Sciatic nerve (tissue), 2 donors: ENCODE results near the gene CADM1. TPM values are rescaled to one million over a fixed set of nuclear protein-coding genes. Genes with fewer than 3 reads are reported as not detected.

Experiments
- ATAC-seq: fragments of 200-7000 bp; cut with Tn5 transposase; one replicate; pipeline ENCODE4 v1.9.1; 2020; ENCODE audit warnings: mild to moderate bottlenecking, moderate library complexity
- DNase-seq: peaks from one replicate; pipeline ENCODE4 v3.0.0-alpha.2; 2020; ENCODE audit warnings: low spot score
- intact Hi-C: fragments of 100-400 bp; cut with DNase I; formaldehyde crosslinking; loops from one replicate; pipeline ENCODE4 v1.14.2; 2022
- total RNA-seq: library from RNA; stranded (reverse); fragmentation: NEBNext Ultra II Directional; extraction: Animal tissue kit (Norgen Biotek cat#: 25700); gene quantifications from one replicate; pipeline ENCODE4 v1.2.1, GENCODE V29; 2021
- donor health status: DM: no; HTN: no; CAD: no.
- donor health status: DM: no; HTN: no; CAD: no.

Gene CADM1
- total RNA-seq, 1 donor from 2014 or later: 58.7 TPM

DNA sequence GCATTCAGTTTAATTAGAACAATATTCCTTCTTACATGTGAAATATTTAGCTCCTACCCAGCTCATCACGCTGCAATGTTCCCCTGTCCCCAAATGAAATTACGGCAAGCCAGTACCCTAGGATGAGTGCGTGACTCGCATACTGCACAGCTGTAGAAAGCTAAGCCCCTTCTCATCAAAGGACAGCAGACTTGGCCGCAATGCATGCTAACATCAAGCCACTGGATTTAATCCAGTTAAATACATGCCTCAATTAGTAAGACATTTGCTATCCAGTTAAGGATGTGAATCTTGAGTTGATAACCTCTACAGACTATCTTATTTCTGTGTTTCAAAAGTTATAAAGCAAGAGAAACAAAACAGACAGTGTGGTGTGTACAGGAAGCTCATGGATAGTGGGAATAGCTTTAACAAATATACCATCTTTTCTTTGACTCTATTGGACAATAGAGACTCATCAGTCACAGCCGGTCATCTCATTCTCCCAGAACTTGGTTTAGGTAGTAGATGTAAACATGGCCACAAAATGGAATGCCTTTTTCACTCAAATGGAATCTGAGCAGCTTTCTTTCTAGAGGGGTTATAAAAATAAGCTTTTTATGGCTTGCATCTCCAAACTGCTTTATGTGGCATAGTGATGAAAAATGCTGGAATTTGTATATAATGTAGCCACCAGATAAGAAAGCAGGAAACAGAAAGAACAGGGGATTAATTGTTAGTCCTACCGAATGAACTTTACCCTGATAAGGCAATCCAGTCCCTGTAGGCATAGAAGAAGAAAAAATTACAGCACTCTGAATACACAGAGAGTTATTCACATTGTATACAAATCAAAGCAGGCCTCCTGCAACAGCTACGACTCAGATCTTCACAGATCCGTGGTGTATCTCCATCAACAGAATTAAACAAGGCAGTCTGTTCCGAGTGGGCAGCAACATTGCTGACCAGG is 224.1 kb downstream of the CADM1 start:
- DNase-seq: no peak
- ATAC-seq: no peak
- intact Hi-C loops: loop anchor here (5.0 kb wide), 1 partner anchor 1448 kb away; no protein-coding TSS in a partner anchor

DNA sequence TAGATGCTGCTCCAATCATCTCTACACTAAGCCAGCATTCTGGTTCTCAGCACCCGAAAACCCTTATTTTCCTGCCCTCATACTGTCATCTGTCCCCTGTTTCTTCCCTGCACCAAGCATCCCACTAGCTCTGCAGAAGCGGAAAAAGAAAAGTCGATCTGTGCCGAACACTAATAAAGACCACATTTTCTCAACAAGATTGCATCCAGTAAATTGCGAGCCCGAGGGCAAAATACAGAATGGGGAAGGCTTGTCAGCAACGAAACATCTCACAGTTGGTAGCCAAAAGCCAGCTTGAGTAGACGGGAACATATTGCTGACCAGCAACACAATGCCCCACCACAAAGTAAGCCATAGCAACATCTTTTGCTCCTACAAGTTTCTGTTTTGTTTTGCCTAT is 227.4 kb downstream of the CADM1 start:
- ATAC-seq (no peak), DNase-seq (no peak)
- intact Hi-C loops: no loop called here

GRCh38 chr11:115276191-115276590 is 228.0 kb downstream of the CADM1 start:
- intact Hi-C loops: no loop called here
- no peak for DNase-seq
- no peak for ATAC-seq

- no peak for DNase-seq
- ATAC-seq: no peak
- intact Hi-C loops: no loop called here
Measured at GRCh38 chr11:115275045-115275444, 229.2 kb downstream of the CADM1 start.

DNA sequence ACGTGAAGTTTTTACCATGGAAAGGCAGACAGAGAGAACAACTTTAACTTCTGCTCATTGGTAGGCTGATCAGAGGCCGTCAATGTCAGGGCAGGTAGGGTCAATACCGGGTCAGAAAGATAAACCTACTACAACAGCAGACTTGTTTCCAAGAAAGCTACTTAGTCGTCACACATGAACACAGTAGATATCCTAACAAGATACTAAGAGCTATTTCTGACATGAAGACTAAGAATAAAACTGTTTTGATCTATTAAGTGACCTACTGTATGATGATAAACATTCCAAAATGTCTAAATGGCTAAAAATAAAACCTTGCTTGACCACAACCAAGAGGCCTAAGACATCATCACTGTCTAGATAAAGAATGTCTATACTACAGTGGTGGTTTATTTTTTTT is 231.3 kb downstream of the CADM1 start:
- intact Hi-C loops: no loop called here
- no peak for DNase-seq
- ATAC-seq: no peak

DNA sequence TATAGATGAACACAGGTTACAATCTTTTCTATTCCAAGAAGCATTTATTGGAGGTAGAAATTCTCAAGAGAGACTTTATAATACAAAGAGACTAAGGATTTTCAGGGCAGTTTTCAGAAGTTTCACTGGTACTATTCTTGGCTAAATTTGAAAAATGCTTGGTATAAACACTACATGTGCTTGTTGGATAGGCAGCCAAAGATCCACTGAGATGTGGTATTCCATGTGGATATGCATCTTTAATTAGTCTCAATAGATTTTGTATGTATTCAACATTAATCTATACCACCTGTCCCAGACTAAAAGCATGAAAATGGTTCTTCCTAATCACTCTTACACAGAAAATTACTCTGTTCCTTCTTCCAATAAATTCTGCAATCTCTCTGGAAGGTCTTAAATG is 232.6 kb downstream of the CADM1 start:
- intact Hi-C loops: no loop called here
- DNase-seq (no peak), ATAC-seq (no peak)

GRCh38 chr11:115269191-115269950 is 234.8 kb downstream of the CADM1 start:
- DNase-seq (no peak), ATAC-seq (no peak)
- intact Hi-C loops: no loop called here

DNA sequence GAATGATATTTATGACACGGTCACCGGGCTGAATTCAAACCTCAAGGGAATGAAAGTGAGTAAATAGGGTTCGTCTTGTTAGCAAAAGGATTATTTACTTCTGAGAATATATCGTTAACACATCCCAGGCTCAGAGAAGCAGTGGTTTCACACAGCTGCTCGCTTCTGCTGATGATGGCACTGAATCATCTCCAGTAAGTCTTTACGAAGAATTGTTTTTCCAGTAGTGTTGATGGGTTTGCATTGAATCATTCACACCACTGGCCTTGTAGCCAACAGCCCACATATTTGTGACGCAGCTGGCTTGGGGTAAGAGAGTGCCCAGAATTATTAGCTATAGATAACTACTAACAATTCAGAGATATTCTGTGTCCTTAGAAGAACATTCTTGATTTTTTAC is 236.3 kb downstream of the CADM1 start:
- ATAC-seq (no peak), DNase-seq (no peak)
- intact Hi-C loops: no loop called here

DNA sequence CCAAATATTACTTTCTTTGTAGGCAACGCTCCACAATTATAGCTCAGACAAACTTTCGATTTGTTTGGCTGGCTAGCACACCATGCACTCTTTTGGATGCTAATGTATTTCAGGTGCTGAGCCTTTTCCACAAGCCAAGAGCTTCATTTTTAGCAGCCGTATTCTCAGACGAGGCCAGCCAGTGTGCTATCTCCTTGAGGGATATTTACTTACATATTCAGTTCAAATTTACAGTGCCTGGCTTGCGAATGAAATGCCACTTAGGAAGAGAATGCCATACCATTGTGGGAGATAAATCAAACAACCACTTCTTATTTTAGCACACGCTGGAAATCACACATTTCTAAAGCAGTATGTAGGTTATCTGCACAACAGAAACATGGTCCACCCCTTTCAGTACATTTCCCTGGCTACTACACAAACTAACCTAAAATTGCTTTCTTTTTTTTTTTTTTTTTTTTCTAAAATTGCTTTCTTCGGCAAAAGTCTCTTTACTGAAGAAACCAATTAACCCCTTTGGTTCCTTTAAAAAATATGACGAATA is 236.9 kb downstream of the CADM1 start:
- ATAC-seq (no peak), DNase-seq (no peak)
- intact Hi-C loops: no loop called here

GRCh38 chr11:115266066-115266639 is 238.1 kb downstream of the CADM1 start:
- no peak for ATAC-seq
- intact Hi-C loops: no loop called here
- DNase-seq: no peak

GRCh38 chr11:115263799-115264656 is 240.2 kb downstream of the CADM1 start:
- DNase-seq: no peak
- ATAC-seq: no peak
- intact Hi-C loops: no loop called here

GRCh38 chr11:115258216-115258615 is 246.0 kb downstream of the CADM1 start:
- no peak for ATAC-seq
- no peak for DNase-seq
- intact Hi-C loops: no loop called here

GRCh38 chr11:115257678-115258077 is 246.5 kb downstream of the CADM1 start:
- intact Hi-C loops: no loop called here
- ATAC-seq: no peak
- no peak for DNase-seq

DNA sequence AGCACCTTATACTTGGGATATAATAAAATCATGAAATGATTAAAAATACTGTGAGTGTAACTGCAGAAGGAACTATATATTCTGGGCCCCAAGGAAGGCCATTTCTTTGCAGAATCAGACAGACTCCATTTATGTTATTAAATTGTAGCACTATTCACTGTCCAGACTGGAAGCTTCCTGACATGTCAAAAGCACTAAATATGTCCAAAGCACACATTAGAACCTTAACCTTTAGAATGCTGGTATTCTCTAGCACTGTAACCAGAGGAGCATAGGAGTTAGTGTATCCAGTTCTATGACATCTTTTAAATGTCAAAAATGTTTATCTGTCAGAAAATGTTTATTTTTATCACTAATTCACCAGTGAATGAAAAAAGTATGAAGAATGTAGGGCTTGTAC is 246.9 kb downstream of the CADM1 start:
- no peak for DNase-seq
- intact Hi-C loops: no loop called here
- no peak for ATAC-seq

DNA sequence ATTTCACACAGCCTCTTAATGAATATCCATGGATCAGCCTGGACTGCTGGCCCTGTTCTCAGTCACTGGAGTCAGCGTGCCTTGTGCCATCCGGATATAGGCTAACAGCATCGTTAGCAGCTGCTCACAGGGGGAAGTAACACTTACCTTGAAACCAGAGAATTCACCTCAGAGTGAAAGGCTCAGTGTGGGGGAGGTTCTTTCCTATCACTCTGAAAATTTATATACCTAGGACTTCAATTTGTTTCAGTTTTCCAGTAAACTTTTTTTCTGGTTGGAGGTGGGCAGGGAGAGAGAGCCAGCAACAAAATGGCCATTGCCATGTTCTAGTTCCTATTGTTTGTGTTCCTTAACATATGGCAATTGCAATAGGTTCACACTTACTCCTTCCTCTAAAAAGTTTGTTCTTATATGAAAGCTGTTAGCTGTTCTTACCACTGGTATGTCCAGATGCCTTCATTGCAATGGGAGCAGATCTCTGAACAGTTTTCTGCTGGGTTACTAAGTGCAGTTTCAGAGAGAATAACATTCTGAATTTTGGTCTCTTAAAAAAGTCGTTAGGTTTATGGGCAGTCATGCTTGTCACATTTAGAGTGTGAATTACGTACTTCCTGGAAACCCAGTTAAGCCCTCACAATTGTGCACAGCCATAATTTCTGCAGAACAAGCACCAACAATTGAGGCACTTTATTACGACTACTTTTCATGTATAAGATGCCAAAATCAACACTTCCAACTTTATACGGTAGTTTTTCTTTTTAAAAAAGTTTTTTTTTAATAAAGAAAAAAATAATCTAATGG is 247.6 kb downstream of the CADM1 start:
- intact Hi-C loops: no loop called here
- DNase-seq (no peak), ATAC-seq (no peak)

DNA sequence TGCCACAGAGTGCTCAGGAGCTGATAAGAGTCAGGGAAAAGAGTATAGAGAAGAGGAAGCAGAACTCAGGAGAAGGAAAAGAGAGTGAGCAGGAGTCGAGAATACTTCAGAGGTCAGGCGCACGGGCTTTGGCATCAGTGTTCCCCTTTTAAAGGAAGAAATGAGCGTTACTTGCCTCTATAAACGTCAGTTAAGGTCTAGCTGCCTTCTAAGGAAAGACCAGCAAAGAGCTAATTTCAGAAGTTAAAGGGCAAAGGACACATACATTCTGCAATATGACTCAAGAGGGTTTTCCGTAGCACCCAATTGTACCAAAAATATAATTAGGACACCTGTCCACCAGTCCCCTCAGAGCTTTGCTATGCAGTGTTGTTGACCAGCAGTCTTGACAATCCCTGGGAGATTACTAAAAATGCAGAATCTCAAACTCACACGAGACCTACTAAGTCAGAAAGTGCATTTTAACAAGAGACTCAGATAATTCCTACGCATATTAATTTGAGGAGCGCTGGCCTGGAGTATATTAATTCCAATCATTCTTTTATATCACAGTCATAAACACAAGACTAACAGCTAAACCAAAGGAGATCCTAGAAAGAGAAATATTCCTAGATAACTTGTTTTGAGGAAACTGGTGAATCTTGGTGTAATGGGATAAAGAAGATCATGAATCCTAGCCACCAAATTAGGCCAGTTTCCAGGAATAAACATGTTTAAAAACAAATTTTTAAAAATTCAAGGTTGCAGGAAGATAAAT is 249.0 kb downstream of the CADM1 start:
- DNase-seq (no peak), ATAC-seq (no peak)
- intact Hi-C loops: no loop called here

DNA sequence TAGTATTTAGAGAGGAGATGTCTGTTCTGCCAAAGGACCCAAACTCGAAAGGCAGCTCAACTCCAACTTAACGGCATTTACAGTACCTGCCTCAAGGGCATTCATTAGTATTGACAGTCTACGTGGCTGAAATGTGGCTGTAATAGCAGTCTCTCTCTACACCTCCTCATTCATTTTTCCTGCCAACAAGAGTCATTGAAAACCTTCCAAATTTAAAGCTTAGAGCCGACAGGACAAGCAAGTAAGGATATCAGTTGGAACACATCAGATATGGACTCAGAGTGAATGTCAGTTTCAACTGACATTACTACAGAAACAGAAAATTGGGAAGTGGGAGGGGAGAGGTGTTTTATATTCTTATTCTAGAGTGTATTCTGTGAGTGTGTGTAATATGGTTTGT is 253.1 kb downstream of the CADM1 start:
- intact Hi-C loops: no loop called here
- DNase-seq (no peak), ATAC-seq (no peak)
